ENCODE measurements around the gene HECTD4. TPM values are rescaled to one million over a fixed set of nuclear protein-coding genes. Genes with fewer than 3 reads are reported as not detected.
A peak's percentile ranks its signal among the peaks of the same experiment; 100 is the strongest.

HECTD4 gene
- total RNA-seq, 1 donor from 2014 or later = 98.8 TPM

DNA sequence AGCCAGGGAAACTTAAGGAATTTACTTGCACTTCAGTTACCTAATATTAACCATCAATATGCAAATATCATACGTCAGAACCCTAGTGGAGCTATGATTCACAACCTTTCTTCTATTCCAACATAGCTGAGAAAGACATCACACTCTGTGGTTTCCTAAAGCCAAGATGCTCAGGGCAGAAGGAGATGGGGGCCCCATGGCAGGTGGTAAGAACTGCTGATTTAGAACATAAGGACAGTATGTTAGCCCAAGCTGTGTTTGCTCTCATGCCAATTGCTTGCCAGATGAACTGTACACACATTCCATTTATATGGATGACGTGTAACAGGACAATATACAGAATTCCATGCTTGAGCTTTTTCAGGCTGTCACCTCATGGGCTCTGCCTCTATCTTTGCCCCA is 34.6 kb downstream of the HECTD4 start:
- ChIA-PET POLR2A (no interaction called here), CTCF (no interaction called here)
- TF ChIP-seq, protein P1, sequence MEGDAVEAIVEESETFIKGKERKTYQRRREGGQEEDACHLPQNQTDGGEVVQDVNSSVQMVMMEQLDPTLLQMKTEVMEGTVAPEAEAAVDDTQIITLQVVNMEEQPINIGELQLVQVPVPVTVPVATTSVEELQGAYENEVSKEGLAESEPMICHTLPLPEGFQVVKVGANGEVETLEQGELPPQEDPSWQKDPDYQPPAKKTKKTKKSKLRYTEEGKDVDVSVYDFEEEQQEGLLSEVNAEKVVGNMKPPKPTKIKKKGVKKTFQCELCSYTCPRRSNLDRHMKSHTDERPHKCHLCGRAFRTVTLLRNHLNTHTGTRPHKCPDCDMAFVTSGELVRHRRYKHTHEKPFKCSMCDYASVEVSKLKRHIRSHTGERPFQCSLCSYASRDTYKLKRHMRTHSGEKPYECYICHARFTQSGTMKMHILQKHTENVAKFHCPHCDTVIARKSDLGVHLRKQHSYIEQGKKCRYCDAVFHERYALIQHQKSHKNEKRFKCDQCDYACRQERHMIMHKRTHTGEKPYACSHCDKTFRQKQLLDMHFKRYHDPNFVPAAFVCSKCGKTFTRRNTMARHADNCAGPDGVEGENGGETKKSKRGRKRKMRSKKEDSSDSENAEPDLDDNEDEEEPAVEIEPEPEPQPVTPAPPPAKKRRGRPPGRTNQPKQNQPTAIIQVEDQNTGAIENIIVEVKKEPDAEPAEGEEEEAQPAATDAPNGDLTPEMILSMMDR (IDR thresholded peaks at IDR 0.05) = no peak
- no peaks in the 10 kb centered on the region for H3K36me3 Mint-ChIP-seq (ENCODE audit: low read depth)
- ATAC-seq (ENCODE audit: low read depth) = peak; percentile 86
- DNase-seq = no peak
- intact Hi-C loops (cut with micrococcal nuclease) = no loop called here
- peak overlapping the region; percentile 50 for H3K4me3 Mint-ChIP-seq
- no peaks in the 10 kb centered on the region for H3K9me3 Mint-ChIP-seq
- peaks cover 80% of the 10 kb centered on the region for H3K4me1 Mint-ChIP-seq
- H3K27me3 Mint-ChIP-seq = no peaks in the 10 kb centered on the region
- peak overlapping the region; percentile 65 for H3K27ac Mint-ChIP-seq

DNA sequence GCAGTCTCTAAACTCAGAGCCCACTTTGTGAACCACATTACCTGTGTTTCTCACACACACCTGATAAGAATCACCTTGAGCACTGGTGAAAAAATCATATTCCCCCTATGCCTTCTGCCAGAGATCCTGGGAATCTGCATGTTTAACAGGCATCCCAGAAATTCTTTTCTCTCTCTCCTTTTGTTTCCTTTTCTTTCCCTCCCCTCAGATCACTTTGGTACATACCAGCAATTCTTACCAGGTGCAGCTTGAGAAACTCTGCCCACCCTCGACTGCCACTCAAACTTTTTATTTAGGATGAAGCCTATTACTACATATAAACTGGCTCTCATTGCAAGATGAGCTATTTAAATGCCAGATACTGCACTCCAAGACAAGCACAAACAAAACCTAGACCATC is 36.0 kb downstream of the HECTD4 start:
- H3K27me3 Mint-ChIP-seq = no peaks in the 10 kb centered on the region
- H3K4me3 Mint-ChIP-seq = no peak overlapping the region
- TF ChIP-seq, protein P1 (IDR thresholded peaks at IDR 0.05) = no peak
- intact Hi-C loops (cut with micrococcal nuclease) = no loop called here
- ChIA-PET CTCF (no interaction called here), POLR2A (no interaction called here)
- peaks cover 74% of the 10 kb centered on the region for H3K4me1 Mint-ChIP-seq
- no peaks in the 10 kb centered on the region for H3K36me3 Mint-ChIP-seq (ENCODE audit: low read depth)
- DNase-seq (no peak), ATAC-seq (ENCODE audit: low read depth) (no peak)
- no peaks in the 10 kb centered on the region for H3K9me3 Mint-ChIP-seq
- no peak overlapping the region for H3K27ac Mint-ChIP-seq

DNA sequence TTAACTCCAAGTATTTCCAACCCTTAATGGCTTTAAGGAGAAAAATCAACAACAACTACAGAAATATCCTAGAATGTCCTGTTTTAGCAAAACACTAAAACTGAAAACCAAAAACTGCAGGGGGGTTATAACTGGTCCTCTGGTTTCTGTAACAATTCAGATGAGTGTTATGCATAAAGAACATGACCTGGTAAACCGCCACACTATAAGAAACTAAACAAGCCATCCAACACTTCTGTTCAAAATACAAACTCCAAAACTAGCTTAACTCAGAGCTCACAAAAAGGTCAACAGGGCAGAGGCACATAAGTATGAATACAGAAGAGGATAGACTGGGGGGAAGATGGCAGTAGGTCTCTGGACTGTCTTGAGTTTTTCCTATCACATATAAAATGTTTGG is 38.0 kb downstream of the HECTD4 start:
- Mint-ChIP-seq H3K27me3 (no peaks in the 10 kb centered on the region), H3K4me1 (peaks cover 63% of the 10 kb centered on the region), H3K4me3 (no peak overlapping the region), H3K27ac (no peak overlapping the region), H3K36me3 (ENCODE audit: low read depth) (no peaks in the 10 kb centered on the region), H3K9me3 (no peaks in the 10 kb centered on the region)
- TF ChIP-seq, protein P1 (IDR thresholded peaks at IDR 0.05) = no peak
- no peak for ATAC-seq (ENCODE audit: low read depth)
- intact Hi-C loops (cut with micrococcal nuclease) = loop anchor here (5.0 kb wide), 1 partner anchor 37 kb away; no protein-coding TSS in a partner anchor
- CTCF ChIA-PET = no interaction called here
- DNase-seq = no peak
- POLR2A ChIA-PET = interaction anchor here (0.7 to 1.4 kb wide), 2 partner anchors 8 to 351 kb away, joined by 3 to 4 read pairs; no protein-coding TSS in a partner anchor

DNA sequence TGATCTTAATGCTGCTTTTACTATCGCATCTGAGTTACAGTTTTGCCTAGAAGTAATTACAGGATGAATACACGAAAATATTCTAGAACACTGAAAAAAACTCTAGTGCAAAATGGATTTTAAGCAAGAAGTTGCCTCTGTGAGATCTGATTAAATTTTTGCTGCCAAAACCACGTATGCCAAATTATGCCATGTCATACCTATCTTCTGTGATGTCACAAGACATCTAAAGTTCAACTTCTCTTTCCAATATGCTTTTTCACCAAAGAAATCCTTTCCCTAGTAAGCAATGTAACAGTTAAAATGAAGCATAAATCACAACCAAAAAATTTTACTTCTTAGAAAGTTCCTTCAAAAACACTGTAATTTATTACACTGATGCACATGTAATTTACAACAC is 39.6 kb downstream of the HECTD4 start:
- Mint-ChIP-seq H3K27me3 (no peaks in the 10 kb centered on the region), H3K4me3 (no peak overlapping the region), H3K4me1 (peaks cover 55% of the 10 kb centered on the region), H3K27ac (no peak overlapping the region), H3K36me3 (ENCODE audit: low read depth) (peaks cover 2% of the 10 kb centered on the region), H3K9me3 (no peaks in the 10 kb centered on the region)
- DNase-seq (no peak), ATAC-seq (ENCODE audit: low read depth) (no peak)
- CTCF ChIA-PET = no interaction called here
- POLR2A ChIA-PET = no interaction called here
- TF ChIP-seq, protein P1 (IDR thresholded peaks at IDR 0.05) = no peak
- intact Hi-C loops (cut with micrococcal nuclease) = loop anchor here (5.0 kb wide), 1 partner anchor 35 kb away; no protein-coding TSS in a partner anchor

DNA sequence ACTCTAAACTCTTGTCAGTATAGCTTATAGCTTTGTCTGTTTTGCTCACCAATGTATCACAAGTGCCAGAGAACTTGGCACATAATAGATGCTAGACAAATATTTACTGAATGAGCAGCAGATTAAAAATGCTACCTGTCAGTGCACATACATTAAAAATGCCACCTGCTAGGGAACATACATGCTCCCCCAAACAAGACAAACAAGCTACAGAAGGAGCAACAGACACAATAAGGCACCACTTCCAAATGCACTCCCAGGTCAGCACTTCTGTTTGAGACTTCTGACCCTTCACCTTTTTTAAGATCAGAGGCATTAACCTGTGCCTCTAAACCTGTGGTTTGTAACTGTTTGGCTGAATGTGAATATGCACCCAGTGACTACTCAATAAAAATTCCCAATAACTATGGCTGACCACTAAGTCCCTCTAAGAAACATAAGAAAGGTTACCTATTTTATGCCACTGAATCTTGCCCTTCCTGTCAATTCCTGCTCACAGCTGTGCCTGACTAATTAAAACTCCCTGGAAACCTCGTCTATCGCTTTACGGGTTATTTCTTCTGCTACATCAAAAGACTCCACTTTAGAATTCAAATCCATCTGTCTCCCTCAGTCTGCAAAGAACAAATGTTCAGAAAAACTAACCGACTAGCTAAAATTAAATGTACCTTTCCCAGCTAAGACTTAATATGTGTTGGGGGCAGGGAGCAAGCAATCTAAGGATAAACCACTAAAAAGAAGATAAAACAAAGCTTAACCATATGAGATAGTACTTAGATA is 41.0 kb downstream of the HECTD4 start:
- CTCF ChIA-PET = no interaction called here
- Mint-ChIP-seq H3K9me3 (no peaks in the 10 kb centered on the region), H3K4me3 (no peak overlapping the region), H3K4me1 (peaks cover 48% of the 10 kb centered on the region), H3K36me3 (ENCODE audit: low read depth) (peaks cover 2% of the 10 kb centered on the region), H3K27ac (no peak overlapping the region), H3K27me3 (no peaks in the 10 kb centered on the region)
- ATAC-seq (ENCODE audit: low read depth) = no peak
- TF ChIP-seq, protein P1 (IDR thresholded peaks at IDR 0.05) = no peak
- POLR2A ChIA-PET = no interaction called here
- intact Hi-C loops (cut with micrococcal nuclease) = loop anchor here (5.0 kb wide), 1 partner anchor 34 kb away; no protein-coding TSS in a partner anchor
- DNase-seq = no peak

Data from activated B cell treated with CpG ODN at 0.5 μM for 24 hours (primary cell).